Measurements from ENCODE around the gene GOLGA6D.
"Not testable (repeated sequence)": the region's sequence is repeated elsewhere in the genome, so short reads cannot be mapped to it uniquely, and the experiment has no call there.

The GOLGA6D gene

GRCh38 chr15:75275617-75276016 is 7.0 kb upstream of the GOLGA6D start:
- in situ Hi-C loops (cut with MboI; ENCODE audit: low sequenced_read_pairs) = not testable (repeated sequence)

- in situ Hi-C loops (cut with MboI; ENCODE audit: low sequenced_read_pairs) = not testable (repeated sequence)
Measured at GRCh38 chr15:75278497-75278896, 4.1 kb upstream of the GOLGA6D start.

- in situ Hi-C loops (cut with MboI; ENCODE audit: low sequenced_read_pairs) = not testable (repeated sequence)
Measured at GRCh38 chr15:75284152-75284551, 1.5 kb downstream of the GOLGA6D start.

GRCh38 chr15:75293660-75294059 is 11.0 kb downstream of the GOLGA6D start:
- in situ Hi-C loops (cut with MboI; ENCODE audit: low sequenced_read_pairs) = not testable (repeated sequence)

- in situ Hi-C loops (cut with MboI; ENCODE audit: low sequenced_read_pairs) = not testable (repeated sequence)
Measured at GRCh38 chr15:75298541-75299310, 16.1 kb downstream of the GOLGA6D start.

GRCh38 chr15:75299311-75299688 is 16.7 kb downstream of the GOLGA6D start:
- in situ Hi-C loops (cut with MboI; ENCODE audit: low sequenced_read_pairs) = not testable (repeated sequence)

- in situ Hi-C loops (cut with MboI; ENCODE audit: low sequenced_read_pairs) = not testable (repeated sequence)
Measured at GRCh38 chr15:75300026-75300425, 17.4 kb downstream of the GOLGA6D start.

- in situ Hi-C loops (cut with MboI; ENCODE audit: low sequenced_read_pairs) = no loop called here
Measured at GRCh38 chr15:75302318-75302717, 19.7 kb downstream of the GOLGA6D start.

GRCh38 chr15:75302753-75303152 is 20.1 kb downstream of the GOLGA6D start:
- in situ Hi-C loops (cut with MboI; ENCODE audit: low sequenced_read_pairs) = not testable (repeated sequence)

- in situ Hi-C loops (cut with MboI; ENCODE audit: low sequenced_read_pairs) = no loop called here
Measured at GRCh38 chr15:75306188-75306587, 23.6 kb downstream of the GOLGA6D start.

GRCh38 chr15:75307778-75308390 is 25.2 kb downstream of the GOLGA6D start:
- in situ Hi-C loops (cut with MboI; ENCODE audit: low sequenced_read_pairs) = no loop called here

GRCh38 chr15:75309711-75310110 is 27.1 kb downstream of the GOLGA6D start:
- in situ Hi-C loops (cut with MboI; ENCODE audit: low sequenced_read_pairs) = no loop called here

GRCh38 chr15:75312548-75312947 is 29.9 kb downstream of the GOLGA6D start:
- in situ Hi-C loops (cut with MboI; ENCODE audit: low sequenced_read_pairs) = not testable (repeated sequence)

GRCh38 chr15:75313116-75313845 is 30.6 kb downstream of the GOLGA6D start:
- in situ Hi-C loops (cut with MboI; ENCODE audit: low sequenced_read_pairs) = no loop called here

GRCh38 chr15:75314552-75315290 is 32.1 kb downstream of the GOLGA6D start:
- in situ Hi-C loops (cut with MboI; ENCODE audit: low sequenced_read_pairs) = no loop called here

GRCh38 chr15:75319231-75319897 is 36.7 kb downstream of the GOLGA6D start:
- in situ Hi-C loops (cut with MboI; ENCODE audit: low sequenced_read_pairs) = not testable (repeated sequence)

- in situ Hi-C loops (cut with MboI; ENCODE audit: low sequenced_read_pairs) = no loop called here
Measured at GRCh38 chr15:75321711-75322110, 39.1 kb downstream of the GOLGA6D start.

- in situ Hi-C loops (cut with MboI; ENCODE audit: low sequenced_read_pairs) = no loop called here
Measured at GRCh38 chr15:75325922-75326321, 43.3 kb downstream of the GOLGA6D start.

GRCh38 chr15:75327005-75327404 is 44.4 kb downstream of the GOLGA6D start:
- in situ Hi-C loops (cut with MboI; ENCODE audit: low sequenced_read_pairs) = no loop called here

- in situ Hi-C loops (cut with MboI; ENCODE audit: low sequenced_read_pairs) = no loop called here
Measured at GRCh38 chr15:75327491-75327890, 44.9 kb downstream of the GOLGA6D start.
